Neutrophil (primary cell): ENCODE measurements around the gene ALLC.

ENCODE experiments used
- H3K27ac ChIP-seq: fragments of 200-600 bp; sonication (generic); 2 replicates; pipeline ENCODE4 v1.5.1; 2016; ENCODE audit warnings: mild to moderate bottlenecking, moderate library complexity
- H3K27me3 ChIP-seq: fragments of 200-600 bp; sonication (generic); 2 replicates; pipeline ENCODE4 v1.6.0; 2016; ENCODE audit warnings: mild to moderate bottlenecking
- H3K36me3 ChIP-seq: fragments of 200-600 bp; sonication (generic); 2 replicates; pipeline ENCODE4 v1.5.1; 2017
- H3K4me1 ChIP-seq, 2 experiments: fragments of 200-600 bp in 1 of 2; sonication (generic) in 1 of 2; 1 replicate in 1 of 2; 2 replicates in 1 of 2; pipeline versions ENCODE4 v1.5.1 to v1.6.1; 2013 to 2016; ENCODE audit warnings: low read depth in 1 of 2, low read length in 1 of 2, mild to moderate bottlenecking in 1 of 2, moderate library complexity in 1 of 2; ENCODE audit not compliant: control insufficient read depth in 1 of 2, insufficient read depth in 1 of 2
- H3K4me3 ChIP-seq, 2 experiments: fragments of 200-600 bp in 1 of 2; sonication (generic) in 1 of 2; 1 replicate in 1 of 2; 2 replicates in 1 of 2; pipeline ENCODE4 v1.5.1; 2013 to 2016; ENCODE audit warnings: low read depth in 1 of 2, low read length in 1 of 2, mild to moderate bottlenecking in 1 of 2, moderate library complexity in 1 of 2
- H3K9me3 ChIP-seq: fragments of 200-600 bp; sonication (generic); 2 replicates; pipeline ENCODE4 v1.5.1; 2016
- TF ChIP-seq, protein P1 (sequence below): fragments of 200-600 bp; sonication (generic); IDR thresholded peaks from 2 replicates; pipeline ENCODE4 v1.5.1; 2016; ENCODE audit warnings: antibody characterized with exemption

The ALLC gene

DNA sequence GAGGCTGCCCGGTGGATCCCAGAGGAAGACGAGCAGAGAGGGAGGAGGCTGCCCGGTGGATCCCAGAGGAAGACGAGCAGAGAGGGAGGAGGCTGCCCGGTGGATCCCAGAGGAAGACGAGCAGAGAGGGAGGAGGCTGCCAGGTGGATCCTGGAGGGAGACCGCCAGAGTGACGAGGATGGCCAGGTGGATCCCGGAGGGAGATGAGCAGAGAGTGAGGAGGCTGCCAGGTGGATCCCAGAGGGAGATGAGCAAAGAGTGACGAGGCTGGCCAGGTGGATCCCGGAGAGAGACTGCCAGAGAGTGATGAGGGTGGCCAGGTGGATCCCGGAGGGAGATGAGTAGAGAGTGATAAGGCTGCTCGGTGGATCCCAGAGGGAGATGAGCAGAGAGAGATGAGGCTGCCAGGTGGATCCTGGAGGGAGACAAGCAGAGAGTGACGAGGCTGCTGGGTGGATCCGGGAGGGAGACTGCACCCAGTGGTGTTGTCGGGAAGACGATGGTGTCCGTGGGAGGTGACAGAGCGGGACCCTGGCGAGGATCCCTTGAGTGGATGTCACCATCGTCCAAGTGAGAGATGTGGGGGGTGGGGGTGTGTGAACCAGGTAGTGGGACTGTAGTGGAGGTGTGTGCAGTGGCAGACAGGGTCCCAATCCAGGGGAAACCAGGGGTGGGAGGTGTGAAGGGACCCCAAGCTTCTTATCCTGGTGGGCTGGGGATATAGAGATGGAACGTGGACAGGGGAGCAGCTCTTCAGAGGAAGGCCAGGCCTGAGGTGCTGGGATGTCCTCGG is 67.7 kb downstream of the ALLC start:
- no peaks in the 10 kb centered on the region for H3K4me1 ChIP-seq
- no peaks in the 10 kb centered on the region for H3K27me3 ChIP-seq
- no peak overlapping the region for H3K27ac ChIP-seq
- TF ChIP-seq, protein P1, sequence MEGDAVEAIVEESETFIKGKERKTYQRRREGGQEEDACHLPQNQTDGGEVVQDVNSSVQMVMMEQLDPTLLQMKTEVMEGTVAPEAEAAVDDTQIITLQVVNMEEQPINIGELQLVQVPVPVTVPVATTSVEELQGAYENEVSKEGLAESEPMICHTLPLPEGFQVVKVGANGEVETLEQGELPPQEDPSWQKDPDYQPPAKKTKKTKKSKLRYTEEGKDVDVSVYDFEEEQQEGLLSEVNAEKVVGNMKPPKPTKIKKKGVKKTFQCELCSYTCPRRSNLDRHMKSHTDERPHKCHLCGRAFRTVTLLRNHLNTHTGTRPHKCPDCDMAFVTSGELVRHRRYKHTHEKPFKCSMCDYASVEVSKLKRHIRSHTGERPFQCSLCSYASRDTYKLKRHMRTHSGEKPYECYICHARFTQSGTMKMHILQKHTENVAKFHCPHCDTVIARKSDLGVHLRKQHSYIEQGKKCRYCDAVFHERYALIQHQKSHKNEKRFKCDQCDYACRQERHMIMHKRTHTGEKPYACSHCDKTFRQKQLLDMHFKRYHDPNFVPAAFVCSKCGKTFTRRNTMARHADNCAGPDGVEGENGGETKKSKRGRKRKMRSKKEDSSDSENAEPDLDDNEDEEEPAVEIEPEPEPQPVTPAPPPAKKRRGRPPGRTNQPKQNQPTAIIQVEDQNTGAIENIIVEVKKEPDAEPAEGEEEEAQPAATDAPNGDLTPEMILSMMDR: no peak
- H3K4me3 ChIP-seq: no peak overlapping the region
- H3K9me3 ChIP-seq: no peaks in the 10 kb centered on the region
- no peaks in the 10 kb centered on the region for H3K36me3 ChIP-seq

GRCh38 chr2:3726511-3726910 is 68.5 kb downstream of the ALLC start:
- no peaks in the 10 kb centered on the region for H3K9me3 ChIP-seq
- no peaks in the 10 kb centered on the region for H3K36me3 ChIP-seq
- H3K4me3 ChIP-seq: no peak overlapping the region
- H3K4me1 ChIP-seq: no peaks in the 10 kb centered on the region
- TF ChIP-seq, protein P1: no peak
- no peak overlapping the region for H3K27ac ChIP-seq
- H3K27me3 ChIP-seq: no peaks in the 10 kb centered on the region

DNA sequence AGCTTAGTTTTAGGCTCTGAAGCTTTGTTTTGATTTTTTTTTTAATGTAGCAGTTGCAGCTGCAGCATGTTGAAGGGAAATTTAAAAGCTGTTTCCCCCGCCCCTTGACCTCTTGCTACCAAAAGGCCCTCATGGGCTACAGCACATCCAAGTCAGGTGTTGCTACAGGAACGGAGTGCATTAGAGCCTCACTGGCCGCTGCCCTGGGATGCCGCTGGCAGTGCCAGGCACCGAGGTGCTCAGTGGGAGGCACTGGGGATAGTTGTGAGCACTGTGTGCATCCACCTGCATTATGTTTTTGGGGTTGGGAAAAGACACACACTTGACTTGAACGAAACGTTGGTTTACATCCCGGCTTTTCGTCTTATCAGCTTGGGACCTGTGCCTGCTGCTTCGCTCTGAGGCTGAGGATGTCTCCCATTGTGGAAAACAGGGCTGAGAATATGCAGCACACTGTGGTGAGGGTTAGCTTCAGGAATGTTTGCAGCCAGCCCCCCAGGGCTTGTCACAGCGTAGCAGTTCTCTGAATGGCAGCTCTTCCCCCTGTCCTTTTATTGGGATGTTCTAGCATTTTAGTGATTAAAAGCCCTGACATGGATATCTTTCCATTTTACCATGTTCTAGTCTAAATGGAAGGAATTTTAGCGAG is 69.5 kb downstream of the ALLC start:
- Histone ChIP-seq H3K9me3 (no peaks in the 10 kb centered on the region), H3K27ac (no peak overlapping the region), H3K36me3 (no peaks in the 10 kb centered on the region), H3K4me1 (no peaks in the 10 kb centered on the region), H3K27me3 (no peaks in the 10 kb centered on the region), H3K4me3 (no peak overlapping the region)
- TF ChIP-seq, protein P1: no peak

GRCh38 chr2:3728104-3729054 is 70.4 kb downstream of the ALLC start:
- no peak overlapping the region for H3K4me3 ChIP-seq

GRCh38 chr2:3729055-3729448 is 71.1 kb downstream of the ALLC start:
- Histone ChIP-seq H3K36me3 (no peaks in the 10 kb centered on the region), H3K4me1 (no peaks in the 10 kb centered on the region), H3K4me3 (no peak overlapping the region), H3K27me3 (no peaks in the 10 kb centered on the region), H3K9me3 (no peaks in the 10 kb centered on the region), H3K27ac (no peak overlapping the region)
- TF ChIP-seq, protein P1: no peak

More at GRCh38 chr2:3728104-3729054, 70.4 kb downstream of the ALLC start:
- Histone ChIP-seq H3K27ac (no peak overlapping the region), H3K36me3 (no peaks in the 10 kb centered on the region), H3K27me3 (no peaks in the 10 kb centered on the region), H3K9me3 (no peaks in the 10 kb centered on the region), H3K4me1 (no peaks in the 10 kb centered on the region)
- TF ChIP-seq, protein P1: no peak
